ENCODE measurements around the gene GPC6. TPM values are rescaled to one million over a fixed set of nuclear protein-coding genes. Genes with fewer than 3 reads are reported as not detected.

GPC6 gene
- total RNA-seq, 1 donor from 2014 or later: 8.4 TPM

DNA sequence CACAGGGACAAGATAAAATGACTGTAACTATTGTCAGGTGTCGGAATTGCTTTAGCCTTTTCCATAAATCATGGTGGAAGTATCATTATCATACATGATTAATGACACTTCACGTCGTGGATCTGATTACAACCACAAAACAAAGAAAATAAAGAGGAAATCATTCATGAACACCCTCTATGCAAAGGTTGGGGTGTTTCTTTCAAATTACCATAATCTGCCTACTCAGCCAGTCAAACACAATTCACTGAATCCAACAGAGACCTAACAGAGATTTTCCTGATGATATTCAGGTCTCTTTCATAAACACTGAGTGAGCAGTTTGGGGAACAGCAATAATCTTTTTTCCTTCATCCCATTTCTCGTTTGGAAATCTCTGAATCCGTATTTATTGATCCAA, 627.3 kb downstream of the GPC6 start:
- no peak overlapping the region for H3K4me3 ChIP-seq
- intact Hi-C loops (cut with DNase I): no loop called here
- ATAC-seq (no peak), DNase-seq (no peak)
- no peak overlapping the region for H3K27ac ChIP-seq
- no peaks in the 10 kb centered on the region for H3K36me3 ChIP-seq
- no peaks in the 10 kb centered on the region for H3K9me3 ChIP-seq
- no peaks in the 10 kb centered on the region for H3K4me1 ChIP-seq
- no peaks in the 10 kb centered on the region for H3K27me3 ChIP-seq
- TF ChIP-seq CTCF (IDR thresholded peaks at IDR 0.05): no peak

GRCh38 chr13:93857126-93857525, 630.5 kb downstream of the GPC6 start:
- no peak for DNase-seq
- no peaks in the 10 kb centered on the region for H3K27me3 ChIP-seq
- ATAC-seq: no peak

DNA sequence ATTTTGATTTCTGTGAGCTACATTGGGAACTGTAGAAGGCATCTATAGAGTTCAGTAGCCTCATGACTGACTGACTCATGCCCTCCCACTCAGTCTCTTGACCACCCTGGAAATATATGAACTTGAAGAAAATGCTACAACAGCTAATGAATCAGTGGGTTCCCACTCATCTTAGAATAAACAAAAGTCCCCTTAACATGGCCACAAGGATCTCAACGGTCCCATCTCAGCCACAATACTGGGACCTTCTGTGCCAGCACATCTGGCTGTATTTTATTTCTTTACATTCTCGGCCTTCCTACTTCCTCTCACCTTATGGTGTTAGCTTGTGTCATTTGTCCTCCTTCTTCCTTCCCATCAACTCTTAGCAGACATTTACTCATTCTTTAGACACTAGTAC, 633.1 kb downstream of the GPC6 start:
- H3K4me3 ChIP-seq: no peak overlapping the region
- intact Hi-C loops (cut with DNase I): no loop called here
- no peak for TF ChIP-seq CTCF (IDR thresholded peaks at IDR 0.05)
- H3K9me3 ChIP-seq: no peaks in the 10 kb centered on the region
- no peak overlapping the region for H3K27ac ChIP-seq
- DNase-seq (no peak), ATAC-seq (no peak)
- H3K4me1 ChIP-seq: no peaks in the 10 kb centered on the region
- H3K36me3 ChIP-seq: no peaks in the 10 kb centered on the region
- H3K27me3 ChIP-seq: no peaks in the 10 kb centered on the region

More at GRCh38 chr13:93857126-93857525, 630.5 kb downstream of the GPC6 start:
- no peaks in the 10 kb centered on the region for H3K36me3 ChIP-seq
- no peaks in the 10 kb centered on the region for H3K9me3 ChIP-seq
- no peaks in the 10 kb centered on the region for H3K4me1 ChIP-seq
- no peak overlapping the region for H3K27ac ChIP-seq
- TF ChIP-seq CTCF (IDR thresholded peaks at IDR 0.05): no peak
- no peak overlapping the region for H3K4me3 ChIP-seq
- intact Hi-C loops (cut with DNase I): no loop called here

DNA sequence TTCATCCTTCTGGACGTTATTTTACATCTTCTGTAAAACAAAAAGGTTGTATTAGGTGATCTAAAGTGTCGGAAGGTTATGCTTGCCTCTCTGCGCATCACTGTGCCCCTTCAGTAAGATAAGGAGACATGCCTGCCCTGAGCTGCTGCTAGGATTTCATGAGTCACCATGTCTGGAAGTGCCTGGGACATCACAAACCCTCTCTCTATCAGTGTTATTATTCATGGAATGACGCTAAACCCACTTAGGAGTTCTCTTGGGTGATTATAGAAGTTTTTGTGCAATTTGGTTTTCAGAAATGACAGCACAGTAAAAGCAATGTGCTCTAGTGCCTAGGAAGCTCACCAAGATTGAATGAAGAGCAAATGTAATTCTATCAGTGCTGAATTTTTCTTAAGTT, 635.2 kb downstream of the GPC6 start:
- intact Hi-C loops (cut with DNase I): no loop called here
- H3K27me3 ChIP-seq: no peaks in the 10 kb centered on the region
- no peaks in the 10 kb centered on the region for H3K36me3 ChIP-seq
- no peak overlapping the region for H3K4me3 ChIP-seq
- H3K27ac ChIP-seq: no peak overlapping the region
- TF ChIP-seq CTCF (IDR thresholded peaks at IDR 0.05): no peak
- H3K9me3 ChIP-seq: no peaks in the 10 kb centered on the region
- ATAC-seq (no peak), DNase-seq (no peak)
- no peaks in the 10 kb centered on the region for H3K4me1 ChIP-seq

- no peaks in the 10 kb centered on the region for H3K4me1 ChIP-seq
- no peak for ATAC-seq
- H3K9me3 ChIP-seq: no peaks in the 10 kb centered on the region
- intact Hi-C loops (cut with DNase I): no loop called here
- no peaks in the 10 kb centered on the region for H3K27me3 ChIP-seq
- no peak overlapping the region for H3K4me3 ChIP-seq
- no peak for TF ChIP-seq CTCF (IDR thresholded peaks at IDR 0.05)
- H3K36me3 ChIP-seq: no peaks in the 10 kb centered on the region
- no peak for DNase-seq
- H3K27ac ChIP-seq: no peak overlapping the region
Observed at GRCh38 chr13:93862259-93862658, 635.7 kb downstream of the GPC6 start.

DNA sequence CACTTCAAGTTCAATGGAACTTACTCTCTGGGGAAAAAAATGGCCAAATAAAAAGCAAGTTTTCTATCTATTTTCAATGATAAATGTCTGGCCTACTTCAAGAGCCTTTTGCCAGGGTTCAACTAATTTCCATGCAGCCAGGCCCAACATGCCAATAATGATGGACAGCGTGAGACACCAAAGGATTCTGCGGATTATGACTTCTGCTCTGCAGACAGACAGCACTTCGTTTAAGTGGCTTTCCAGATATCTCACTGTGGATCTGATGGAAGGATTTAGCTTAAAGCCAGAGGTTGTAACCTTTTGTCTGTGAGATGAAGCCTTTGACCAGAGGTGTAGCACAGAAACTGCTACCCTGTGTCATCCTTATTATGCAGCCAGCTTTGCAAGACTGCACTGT, 638.6 kb downstream of the GPC6 start:
- Histone ChIP-seq H3K36me3 (no peaks in the 10 kb centered on the region), H3K9me3 (no peaks in the 10 kb centered on the region), H3K4me3 (no peak overlapping the region), H3K27ac (no peak overlapping the region), H3K27me3 (no peaks in the 10 kb centered on the region), H3K4me1 (no peaks in the 10 kb centered on the region)
- DNase-seq (no peak), ATAC-seq (no peak)
- intact Hi-C loops (cut with DNase I): no loop called here
- no peak for TF ChIP-seq CTCF (IDR thresholded peaks at IDR 0.05)

Measured in upper lobe of right lung (tissue), 1 donor.